LNCaP clone FGC (cell line): ENCODE measurements around the gene CHST8.

Source experiments
- DNase-seq: peaks from one replicate; pipeline ENCODE4 v3.0.0-alpha.2; 2011; ENCODE audit warnings: low read depth
- H3K4me3 ChIP-seq: 2 replicates; pipeline ENCODE4 v1.5.1; 2011; ENCODE audit warnings: mild to moderate bottlenecking, low read depth, low read length, control low read depth
- TF ChIP-seq, protein P1 (sequence below): IDR thresholded peaks from 2 replicates; pipeline ENCODE4 v1.5.1; 2012; ENCODE audit warnings: mild to moderate bottlenecking; ENCODE audit not compliant: control insufficient read depth, insufficient read depth; ENCODE audit errors: extremely low read depth

The CHST8 gene

DNA sequence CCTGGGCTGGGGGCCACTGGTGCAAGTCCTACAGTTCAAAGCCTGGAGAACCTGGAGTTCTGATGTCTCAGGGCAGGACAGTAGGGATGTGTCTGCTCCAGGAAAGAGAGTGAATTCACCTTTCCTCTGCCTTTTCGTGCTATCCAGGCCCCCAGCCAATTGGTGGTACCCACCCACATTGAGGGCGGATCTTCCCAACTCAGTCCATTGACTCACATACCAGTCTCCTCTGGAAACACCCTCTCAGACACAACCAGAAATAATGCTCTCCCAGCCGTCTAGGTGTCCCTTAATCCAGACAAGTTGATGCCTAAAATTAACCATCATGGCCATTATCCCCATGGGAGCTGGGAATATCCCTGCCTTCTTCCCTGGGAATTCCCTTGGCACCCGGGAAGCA lies 38.8 kb upstream of the CHST8 start:
- no peak for DNase-seq
- TF ChIP-seq, protein P1, sequence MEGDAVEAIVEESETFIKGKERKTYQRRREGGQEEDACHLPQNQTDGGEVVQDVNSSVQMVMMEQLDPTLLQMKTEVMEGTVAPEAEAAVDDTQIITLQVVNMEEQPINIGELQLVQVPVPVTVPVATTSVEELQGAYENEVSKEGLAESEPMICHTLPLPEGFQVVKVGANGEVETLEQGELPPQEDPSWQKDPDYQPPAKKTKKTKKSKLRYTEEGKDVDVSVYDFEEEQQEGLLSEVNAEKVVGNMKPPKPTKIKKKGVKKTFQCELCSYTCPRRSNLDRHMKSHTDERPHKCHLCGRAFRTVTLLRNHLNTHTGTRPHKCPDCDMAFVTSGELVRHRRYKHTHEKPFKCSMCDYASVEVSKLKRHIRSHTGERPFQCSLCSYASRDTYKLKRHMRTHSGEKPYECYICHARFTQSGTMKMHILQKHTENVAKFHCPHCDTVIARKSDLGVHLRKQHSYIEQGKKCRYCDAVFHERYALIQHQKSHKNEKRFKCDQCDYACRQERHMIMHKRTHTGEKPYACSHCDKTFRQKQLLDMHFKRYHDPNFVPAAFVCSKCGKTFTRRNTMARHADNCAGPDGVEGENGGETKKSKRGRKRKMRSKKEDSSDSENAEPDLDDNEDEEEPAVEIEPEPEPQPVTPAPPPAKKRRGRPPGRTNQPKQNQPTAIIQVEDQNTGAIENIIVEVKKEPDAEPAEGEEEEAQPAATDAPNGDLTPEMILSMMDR = no peak
- H3K4me3 ChIP-seq = no peak overlapping the region

DNA sequence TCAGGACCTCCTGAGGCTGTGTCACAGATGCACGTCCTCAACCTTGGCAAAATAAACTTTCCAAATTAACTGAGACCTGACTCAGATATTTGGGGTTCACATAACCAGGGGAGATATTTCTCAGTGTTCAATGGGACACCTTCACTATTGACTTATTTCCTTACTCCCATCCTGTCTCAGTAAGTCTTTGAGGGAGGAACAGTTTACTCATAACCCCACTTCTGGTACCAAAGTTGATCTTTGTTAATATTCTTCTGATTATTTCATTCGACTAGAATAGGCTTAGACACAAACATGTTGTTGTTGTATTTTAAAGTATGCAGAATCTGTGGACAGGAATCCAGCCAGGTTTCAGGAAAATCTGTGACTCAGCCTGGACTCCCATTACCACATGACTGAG lies 34.6 kb upstream of the CHST8 start:
- H3K4me3 ChIP-seq = no peak overlapping the region
- no peak for DNase-seq
- TF ChIP-seq, protein P1 = no peak

DNA sequence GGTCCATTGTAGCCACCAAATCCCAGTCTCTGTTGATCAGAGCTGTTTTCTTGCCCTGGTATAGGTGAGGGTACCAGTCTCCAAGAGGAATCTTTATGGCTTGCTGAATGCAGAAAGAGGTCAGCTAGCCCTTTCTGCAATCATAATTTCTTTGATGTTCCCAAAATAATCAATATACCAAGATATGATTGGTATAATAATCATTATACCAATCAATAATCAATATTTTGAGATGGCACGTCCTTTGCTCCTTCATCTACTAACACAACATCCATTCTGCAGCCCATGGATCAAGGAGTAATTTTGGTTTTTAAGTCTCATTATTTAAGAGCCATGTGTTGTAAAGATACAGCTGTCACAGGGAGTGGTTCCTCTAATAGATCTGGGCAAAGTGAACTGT lies 31.5 kb upstream of the CHST8 start:
- no peak for DNase-seq
- TF ChIP-seq, protein P1 = no peak
- no peak overlapping the region for H3K4me3 ChIP-seq

DNA sequence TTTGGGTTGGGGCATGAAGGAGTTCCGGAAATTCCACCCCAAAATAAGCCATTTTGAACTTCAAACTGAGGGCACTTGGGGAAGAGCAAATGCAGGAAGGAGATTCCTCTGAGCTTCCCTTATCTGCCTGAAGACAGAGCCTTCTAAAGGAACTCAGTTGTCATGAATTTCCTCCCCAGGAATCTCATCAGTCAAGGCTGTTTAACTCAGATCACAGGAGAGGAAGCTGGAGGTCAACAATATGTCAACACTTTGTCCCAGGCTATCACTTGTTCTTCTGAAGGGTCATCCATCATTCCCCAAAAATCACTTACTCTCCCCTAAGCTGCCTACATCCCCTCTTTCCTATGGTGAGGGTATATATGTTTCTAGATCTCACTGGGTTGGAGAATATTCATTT lies 26.0 kb upstream of the CHST8 start:
- no peak for DNase-seq
- H3K4me3 ChIP-seq = no peak overlapping the region
- TF ChIP-seq, protein P1 = no peak

DNA sequence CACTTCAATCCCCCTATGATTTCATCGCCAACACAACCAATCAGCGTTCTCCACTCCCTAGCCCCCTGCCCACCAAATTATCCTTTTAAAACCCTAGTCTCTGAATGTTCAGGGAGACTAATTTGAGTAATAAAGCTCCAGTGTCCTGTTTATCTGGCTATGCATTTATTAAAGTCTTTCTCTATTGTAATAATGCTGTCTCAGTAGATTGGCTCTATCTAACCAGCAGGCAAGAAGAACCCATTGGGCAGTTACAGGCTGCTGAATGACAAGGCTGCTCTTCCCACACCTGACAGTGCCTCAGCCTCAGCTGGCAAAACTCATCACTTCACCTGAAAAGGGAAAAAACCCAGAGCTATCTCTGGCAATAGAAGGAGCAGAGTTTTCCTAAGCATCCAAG lies 20.2 kb upstream of the CHST8 start:
- TF ChIP-seq, protein P1 = no peak
- H3K4me3 ChIP-seq = no peak overlapping the region
- DNase-seq = no peak

DNA sequence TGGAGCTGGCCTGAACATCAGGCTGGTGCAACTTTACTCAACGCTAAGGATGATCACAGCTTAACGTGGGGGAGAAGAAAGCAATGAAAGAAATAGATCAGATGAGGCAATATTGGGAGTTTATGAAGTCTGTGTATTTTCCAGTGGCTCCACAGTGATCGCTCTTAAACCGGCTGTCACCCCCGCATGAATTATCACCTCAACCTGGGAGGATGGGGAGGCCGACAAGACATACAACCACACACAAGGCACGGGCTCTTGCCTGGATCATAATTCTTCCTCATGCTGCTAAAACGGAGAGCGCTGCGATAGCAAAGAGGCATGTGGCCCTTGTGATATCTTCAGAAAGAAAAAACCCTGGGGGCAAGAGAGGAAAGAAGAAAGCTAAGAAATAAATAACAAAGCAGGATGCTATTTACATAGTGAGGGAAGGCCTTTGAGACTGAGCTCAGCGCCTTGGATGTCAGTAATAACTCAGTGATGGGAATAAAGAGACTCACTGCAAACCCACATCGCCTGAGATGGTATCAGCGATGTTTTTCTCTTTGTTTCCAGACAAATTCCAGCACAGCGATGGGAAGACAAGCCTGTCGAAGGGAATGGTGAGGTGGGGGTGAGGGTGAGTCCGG lies 19.1 kb upstream of the CHST8 start:
- TF ChIP-seq, protein P1 = no peak
- no peak overlapping the region for H3K4me3 ChIP-seq
- no peak for DNase-seq

DNA sequence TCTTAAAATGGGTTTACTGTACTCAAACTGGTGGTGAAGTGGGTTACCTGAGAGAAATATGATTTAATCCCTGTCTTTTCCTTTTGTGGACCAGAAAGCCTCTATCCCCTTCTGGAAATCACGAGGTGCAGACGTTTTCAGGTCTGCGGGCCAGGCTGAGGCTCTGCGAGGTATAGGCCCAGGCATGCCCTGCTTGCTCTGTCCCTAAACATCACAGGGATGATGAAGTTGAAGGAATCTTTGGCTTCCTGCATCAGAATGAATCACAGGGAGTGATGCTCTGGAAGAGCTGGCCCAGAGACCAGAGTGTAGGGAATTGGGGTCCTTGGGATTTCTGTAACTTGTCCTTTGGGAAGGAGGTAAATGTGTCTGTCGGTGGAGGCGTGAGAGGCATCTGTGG lies 18.4 kb upstream of the CHST8 start:
- DNase-seq = no peak
- H3K4me3 ChIP-seq = no peak overlapping the region
- TF ChIP-seq, protein P1 = no peak
